ENCODE data around the gene LRGUK.
"Not testable (repeated sequence)": the region's sequence is repeated elsewhere in the genome, so short reads cannot be mapped to it uniquely, and the experiment has no call there.

The LRGUK gene

DNA sequence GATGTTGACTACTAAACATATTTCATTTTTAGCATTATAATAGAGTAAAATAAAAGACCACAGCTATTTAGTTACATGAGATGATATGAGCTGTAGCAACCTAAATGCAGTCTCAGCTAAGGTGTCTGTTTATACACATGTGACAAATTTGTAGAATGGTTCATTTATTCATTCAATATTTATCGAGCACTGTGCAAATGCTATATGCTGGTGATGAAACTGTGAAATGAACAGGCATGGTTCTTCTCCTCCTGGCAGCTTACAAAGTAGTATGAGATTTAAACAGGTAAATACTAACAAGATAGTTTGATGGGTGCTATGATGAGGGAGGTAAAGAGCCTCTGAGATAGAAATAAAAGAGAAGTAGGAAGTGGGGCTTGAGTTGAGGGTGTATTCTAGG, 60.8 kb downstream of the LRGUK start:
- DNase-seq: no peak

DNA sequence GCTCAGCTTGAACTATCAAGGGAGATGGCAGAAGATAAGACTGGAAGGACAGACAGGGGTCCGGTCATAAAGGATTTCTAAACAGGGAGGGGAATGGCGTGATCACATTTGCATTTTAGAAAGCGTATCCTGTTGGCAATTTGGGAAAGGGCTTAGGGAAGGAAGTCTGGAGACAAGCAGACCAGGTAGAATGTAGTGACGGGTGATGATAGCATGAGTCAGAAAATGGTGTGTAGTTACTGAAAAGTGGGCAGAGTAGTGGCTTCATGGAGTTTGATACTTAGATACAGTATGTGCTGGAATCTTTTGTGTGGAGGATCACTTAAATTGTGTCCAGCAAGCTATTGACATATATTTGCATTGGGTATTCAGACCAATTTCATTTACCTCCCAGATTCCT, 61.2 kb downstream of the LRGUK start:
- no peak for DNase-seq

GRCh38 chr7:134189559-134189958, 62.4 kb downstream of the LRGUK start:
- DNase-seq: no peak

DNA sequence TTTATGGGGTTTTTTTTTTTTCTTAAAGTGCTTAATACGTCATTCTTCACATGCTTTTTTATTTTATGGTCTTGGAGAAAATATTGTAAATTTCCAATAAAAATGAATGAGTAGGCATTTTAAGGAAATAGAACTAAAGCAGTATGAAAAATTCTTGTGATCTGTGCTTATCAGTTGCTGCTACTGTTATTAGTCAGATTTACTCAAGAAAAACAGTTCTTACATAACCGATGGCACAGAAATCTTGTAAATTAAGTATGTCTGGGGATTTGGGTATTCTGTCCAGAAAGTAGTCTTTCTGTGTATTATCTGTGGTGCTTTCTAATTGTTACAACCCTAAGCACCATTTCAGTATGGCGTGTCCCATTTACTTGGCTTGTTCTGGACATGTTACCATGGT, 64.7 kb downstream of the LRGUK start:
- no peak for DNase-seq

DNA sequence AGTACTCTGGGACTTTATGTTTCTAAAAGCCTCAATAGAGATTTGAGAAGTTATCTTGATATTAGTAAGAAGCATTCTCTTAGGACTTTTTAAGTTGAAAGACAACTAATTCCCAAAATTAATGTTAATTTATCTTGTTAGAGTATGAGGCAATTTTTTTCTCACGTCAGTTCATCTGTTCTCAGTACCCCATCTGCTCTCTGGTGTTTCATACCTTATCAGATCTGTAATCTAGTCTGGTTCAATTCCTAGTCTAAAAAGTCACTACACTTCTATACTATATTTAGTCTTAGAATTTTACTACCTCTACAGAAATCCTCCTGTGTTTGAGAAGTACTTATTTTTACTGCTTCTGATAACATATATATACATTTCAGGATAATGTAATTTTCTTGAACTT, 66.1 kb downstream of the LRGUK start:
- no peak for DNase-seq

GRCh38 chr7:134195252-134195651, 68.1 kb downstream of the LRGUK start:
- no peak for DNase-seq

DNA sequence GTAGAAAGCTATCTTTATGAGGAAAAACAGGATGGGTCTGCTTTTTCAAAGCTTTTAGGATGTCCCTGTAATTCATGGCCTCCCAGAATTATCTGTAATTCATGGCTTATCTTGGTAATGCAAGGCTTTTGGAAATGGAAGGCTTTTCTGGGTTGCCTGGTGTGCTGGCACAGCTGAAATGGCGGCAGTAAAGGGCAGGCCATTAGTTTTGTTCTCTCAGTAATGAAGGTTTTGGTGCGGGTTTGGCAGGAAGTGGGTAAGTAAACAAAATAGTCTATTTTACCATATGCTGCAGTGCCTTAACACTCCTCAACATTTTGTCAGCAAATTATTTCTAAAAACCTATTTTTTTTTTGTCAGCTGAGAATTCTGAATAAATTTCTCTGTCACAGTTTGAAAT, 69.3 kb downstream of the LRGUK start:
- DNase-seq: no peak

DNA sequence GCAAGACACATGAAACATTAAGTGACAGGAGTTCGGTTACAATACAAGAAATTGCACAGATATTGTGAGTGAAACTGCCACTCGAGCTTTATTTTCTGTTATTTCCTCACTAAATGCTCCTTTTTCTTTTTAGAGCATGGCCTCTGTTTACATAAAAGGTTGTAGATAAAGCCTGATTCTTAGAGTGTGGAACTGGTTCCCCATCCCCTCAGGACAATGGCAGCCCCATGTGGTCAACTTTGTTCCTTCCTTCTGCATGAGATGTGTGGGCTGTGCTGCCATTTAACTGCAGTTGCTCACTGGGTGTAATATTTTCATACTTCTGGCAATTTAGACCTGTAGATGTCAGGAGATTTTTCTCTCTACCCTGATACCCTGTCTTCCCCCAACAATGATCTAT, 70.2 kb downstream of the LRGUK start:
- DNase-seq: no peak

DNA sequence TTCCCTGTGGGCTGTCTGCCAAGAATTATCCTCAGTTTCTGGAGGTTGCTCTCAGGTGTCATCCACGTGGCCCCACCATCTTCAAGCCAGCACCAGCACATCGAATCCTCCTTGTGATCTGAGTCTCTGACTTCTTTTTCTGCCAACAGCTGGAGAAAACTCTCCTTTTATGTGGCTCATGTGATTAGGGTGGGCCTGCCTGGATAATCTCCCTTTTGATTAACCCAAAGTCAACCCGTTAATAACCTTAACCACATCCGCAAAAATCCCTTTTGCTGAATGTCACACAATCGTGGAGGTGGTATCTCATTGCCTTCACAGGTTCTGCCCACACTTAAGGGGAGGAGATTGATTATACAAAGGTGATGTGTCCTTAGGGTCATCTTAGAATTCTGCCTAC, 73.8 kb downstream of the LRGUK start:
- no peak for DNase-seq

- DNase-seq: no peak
Measured at GRCh38 chr7:134201569-134202261, 74.6 kb downstream of the LRGUK start.

- no peak for DNase-seq
Measured at GRCh38 chr7:134203186-134203889, 76.2 kb downstream of the LRGUK start.

DNA sequence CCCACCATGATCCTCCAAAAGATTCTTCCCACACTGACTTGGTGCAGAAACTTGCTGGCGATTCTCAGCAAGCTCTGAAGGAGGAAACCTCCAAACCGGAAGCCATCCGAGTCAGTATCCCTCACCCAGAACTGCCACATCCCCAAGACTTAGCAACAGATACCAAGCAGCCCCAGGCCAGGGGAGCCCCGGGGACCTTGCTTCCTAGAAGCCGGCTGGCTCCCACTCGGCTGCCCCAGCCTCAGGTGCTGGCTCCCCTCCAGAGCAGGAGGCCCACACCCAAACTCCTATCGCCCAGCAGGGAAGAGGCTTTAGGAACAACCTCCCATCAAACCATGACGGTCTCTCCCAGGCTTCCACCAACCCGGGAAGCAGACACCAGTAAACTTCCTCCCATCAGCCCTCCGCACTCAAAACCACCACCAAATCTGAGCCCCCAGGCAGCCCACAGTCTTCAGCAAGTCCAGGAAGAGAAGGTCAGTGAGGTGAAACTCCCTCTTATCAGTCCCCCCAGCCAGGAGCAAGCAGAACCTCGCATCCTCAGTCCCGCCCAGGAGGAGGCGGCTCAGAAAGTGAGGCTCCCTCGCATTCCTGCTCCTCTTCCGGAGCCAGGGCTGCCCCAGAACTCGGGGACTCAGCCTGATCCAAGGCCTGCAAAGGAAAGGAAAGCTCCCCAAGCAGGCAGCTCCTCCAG, 82.3 kb downstream of the LRGUK start:
- DNase-seq: no peak

DNA sequence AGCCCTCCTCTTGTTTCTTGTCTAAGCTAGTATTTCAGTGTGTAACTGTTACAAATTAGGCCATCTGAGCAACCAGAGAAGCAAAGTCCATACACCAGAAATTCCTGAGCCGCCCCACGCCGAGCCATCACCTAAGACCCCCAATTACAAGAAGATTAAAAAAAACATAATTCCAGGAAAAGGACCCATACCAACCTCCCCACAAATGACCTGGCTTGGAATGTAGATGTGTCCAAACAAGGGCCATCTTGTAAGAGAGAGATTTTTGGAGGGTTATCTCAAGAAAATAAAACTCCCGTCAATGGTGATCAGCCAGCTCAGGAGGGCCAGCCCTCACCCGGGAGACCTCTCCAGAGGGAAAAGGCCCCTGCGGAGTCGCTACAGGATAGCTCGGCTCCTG, 83.1 kb downstream of the LRGUK start:
- no peak for DNase-seq

- DNase-seq: no peak
Measured at GRCh38 chr7:134210976-134211663, 84.0 kb downstream of the LRGUK start.

DNA sequence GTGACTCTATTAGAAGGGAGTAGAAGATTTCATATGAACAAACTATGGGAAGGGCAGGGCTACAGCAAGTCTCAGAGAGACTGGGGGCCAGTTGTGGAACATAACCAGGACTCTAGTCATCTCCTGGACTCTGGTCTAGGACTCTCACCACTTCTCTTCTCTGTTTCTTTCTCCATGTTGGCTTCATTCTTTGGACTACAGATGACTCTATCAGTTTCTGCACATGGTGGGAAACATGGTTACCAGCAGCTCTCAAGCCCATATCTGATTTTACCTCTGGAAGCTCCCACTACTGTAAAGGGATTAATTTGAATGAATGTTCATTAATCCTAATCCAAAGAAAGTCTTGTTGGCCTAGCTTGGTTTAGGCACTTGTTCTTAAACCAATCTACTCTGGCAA, 84.7 kb downstream of the LRGUK start:
- DNase-seq: no peak

- no peak for DNase-seq
Measured at GRCh38 chr7:134212576-134213546, 85.7 kb downstream of the LRGUK start.

- no peak for DNase-seq
Measured at GRCh38 chr7:134220236-134220635, 93.1 kb downstream of the LRGUK start.

GRCh38 chr7:134231296-134231695, 104.2 kb downstream of the LRGUK start:
- DNase-seq: not testable (repeated sequence)

- DNase-seq: no peak
Measured at GRCh38 chr7:134234216-134234615, 107.1 kb downstream of the LRGUK start.

GRCh38 chr7:134245253-134245652, 118.1 kb downstream of the LRGUK start:
- no peak for DNase-seq

DNA sequence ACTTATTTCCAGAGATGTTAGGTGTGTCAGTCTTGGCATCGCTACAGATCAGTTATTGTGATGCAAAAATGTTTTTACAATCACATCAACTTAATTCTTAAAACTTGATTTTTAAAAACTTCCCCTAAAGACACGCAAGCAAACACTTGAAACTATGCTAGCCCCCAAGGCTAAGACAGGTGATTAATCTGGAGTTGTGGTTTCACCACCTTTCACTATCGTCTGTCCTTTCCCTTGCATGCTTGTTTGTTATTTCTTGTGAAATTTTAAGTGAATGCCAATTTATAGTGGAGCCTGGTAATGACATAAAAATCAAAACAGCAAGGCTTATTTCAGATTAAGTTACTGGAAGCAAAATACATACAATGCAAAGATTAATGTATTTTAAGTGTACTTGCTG, 119.2 kb downstream of the LRGUK start:
- DNase-seq: no peak

GRCh38 chr7:134246761-134247160, 119.6 kb downstream of the LRGUK start:
- DNase-seq: no peak

All from CD4-positive, alpha-beta T cell treated with Interleukin-4 for 4 hours (primary cell).